Uterus (tissue), 4 donors: ENCODE measurements around the gene ARHGEF25. TPM values are rescaled to one million over a fixed set of nuclear protein-coding genes. Genes with fewer than 3 reads are reported as not detected.

ENCODE experiments used
- DNase-seq, 2 donors: peaks; one replicate each; pipeline ENCODE4 v3.0.0-alpha.2; 2019 to 2020
- H3K27ac ChIP-seq, 2 donors: fragments of 200-600 bp; sonication (generic); 1 replicate in 1 of 2; 2 replicates in 1 of 2; pipeline ENCODE4 v1.5.1; 2016 to 2018
- H3K27me3 ChIP-seq, 2 donors: fragments of 200-600 bp; sonication (generic); one replicate each; pipeline ENCODE4 v1.5.1; 2018 to 2019; ENCODE audit warnings: control low read depth in 1 of 2
- H3K36me3 ChIP-seq, 2 donors: fragments of 200-600 bp; sonication (generic); one replicate each; pipeline ENCODE4 v1.5.1; 2019; ENCODE audit warnings: control low read depth in 1 of 2
- H3K4me1 ChIP-seq, 2 donors: fragments of 200-600 bp; sonication (generic); one replicate each; pipeline ENCODE4 v1.5.1; 2018 to 2019; ENCODE audit warnings: control low read depth in 1 of 2
- H3K4me3 ChIP-seq, 2 donors: fragments of 200-600 bp; sonication (generic); 1 replicate in 1 of 2; 2 replicates in 1 of 2; pipeline ENCODE4 v1.5.1; 2018 to 2019; ENCODE audit warnings: mild to moderate bottlenecking in 1 of 2
- H3K9me3 ChIP-seq, 2 donors: fragments of 200-600 bp; sonication (generic); one replicate each; pipeline ENCODE4 v1.5.1; 2019; ENCODE audit warnings: control low read depth in 1 of 2
- CTCF ChIP-seq, 4 experiments: fragments of 200-600 bp in 2 of 4; fragments of 450-650 bp in 2 of 4; sonication (generic) in 2 of 4; IDR thresholded peaks; one replicate each; pipeline ENCODE4 v1.5.1; 2016 to 2019; ENCODE audit warnings: antibody characterized with exemption in 4 of 4, mild to moderate bottlenecking in 2 of 4, moderate library complexity in 1 of 4
- POLR2A ChIP-seq, 2 donors: fragments of 450-650 bp; IDR thresholded peaks; one replicate each; pipeline ENCODE4 v1.6.1; 2016; ENCODE audit warnings: antibody characterized with exemption in 2 of 2, mild to moderate bottlenecking in 1 of 2, moderate library complexity in 1 of 2
- intact Hi-C: fragments of 100-400 bp; cut with DNase I; formaldehyde crosslinking; loops from one replicate; pipeline ENCODE4 v1.15.1; 2023; ENCODE audit warnings: low total_unique reads
- total RNA-seq, 4 donors: library from RNA; depleted of rRNA in 3 of 4; stranded (reverse); fragments of >200 nt in 3 of 4; gene quantifications; one replicate each; pipeline versions ENCODE4 v1.1.0 to v1.2.4, GENCODE V29; 2014 to 2023
- donor health status: DM: yes; HTN: yes; CAD: no.

The ARHGEF25 gene
- total RNA-seq, 4 donors from 2014 or later, result 52.9 to 205 (median 85.6) TPM

GRCh38 chr12:57582440-57582839 lies 28.8 kb upstream of the ARHGEF25 start:
- H3K36me3 ChIP-seq, result no peaks in the 10 kb centered on the region
- no peak for DNase-seq
- TF ChIP-seq CTCF (IDR thresholded peaks at IDR 0.05), result no peak
- TF ChIP-seq POLR2A (IDR thresholded peaks at IDR 0.05), result no peak
- H3K4me1 ChIP-seq, result no peaks in the 10 kb centered on the region
- intact Hi-C loops, result loop anchor here (2.0 kb wide), 1 partner anchor 38 kb away; no protein-coding TSS in a partner anchor
- H3K27ac ChIP-seq, result no peak overlapping the region
- H3K27me3 ChIP-seq, result no peaks in the 10 kb centered on the region
- H3K9me3 ChIP-seq, result no peaks in the 10 kb centered on the region
- H3K4me3 ChIP-seq, result no peak overlapping the region

DNA sequence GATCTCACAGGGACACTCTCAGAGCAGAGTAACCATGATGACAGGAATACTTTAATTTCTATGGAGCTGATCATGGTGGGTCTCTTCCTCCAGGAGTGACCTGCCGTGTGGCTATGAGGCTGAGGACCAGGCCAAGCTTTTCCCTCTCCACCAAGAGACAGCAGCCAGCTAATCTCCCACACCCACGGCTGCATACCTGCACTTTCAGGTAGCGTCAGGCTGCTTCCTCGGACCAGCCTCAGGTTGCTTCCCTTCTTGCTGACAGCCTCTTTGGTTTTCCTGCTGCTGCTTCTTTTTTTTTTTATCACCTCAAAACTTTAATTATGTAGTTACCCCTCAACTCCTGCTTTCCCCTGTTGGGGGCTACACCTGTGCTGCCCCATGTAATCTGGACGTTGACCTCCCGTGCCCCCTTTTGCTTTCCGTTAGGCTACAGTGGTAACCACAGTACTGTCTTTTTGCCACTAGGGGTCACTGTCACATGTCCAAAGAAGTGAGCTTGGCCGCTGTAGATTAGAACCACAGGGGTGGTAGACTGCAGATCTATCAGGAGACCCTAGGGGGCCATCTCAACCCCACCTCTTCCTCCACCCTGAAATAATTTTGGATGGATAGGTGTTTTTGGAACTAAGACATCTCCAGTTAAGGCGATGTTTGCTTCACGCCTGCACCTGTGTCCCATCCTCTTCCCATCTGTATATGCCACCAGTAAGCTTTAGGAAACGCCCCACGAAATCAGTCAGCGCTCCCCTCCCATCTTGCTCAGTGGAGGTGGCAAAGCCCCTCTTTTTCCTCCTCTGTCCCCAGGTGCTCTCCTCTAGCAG lies 28.0 kb upstream of the ARHGEF25 start:
- Histone ChIP-seq H3K36me3 (no peaks in the 10 kb centered on the region), H3K27ac (no peak overlapping the region), H3K4me1 (no peaks in the 10 kb centered on the region), H3K4me3 (no peak overlapping the region), H3K9me3 (no peaks in the 10 kb centered on the region), H3K27me3 (no peaks in the 10 kb centered on the region)
- intact Hi-C loops, result loop anchor here (2.0 kb wide), 1 partner anchor 38 kb away; no protein-coding TSS in a partner anchor
- DNase-seq, result peak; percentile 58 to 81
- TF ChIP-seq POLR2A (IDR thresholded peaks at IDR 0.05) (no peak), CTCF (IDR thresholded peaks at IDR 0.05) (peak; percentile 83 to 97 (median 90))

DNA sequence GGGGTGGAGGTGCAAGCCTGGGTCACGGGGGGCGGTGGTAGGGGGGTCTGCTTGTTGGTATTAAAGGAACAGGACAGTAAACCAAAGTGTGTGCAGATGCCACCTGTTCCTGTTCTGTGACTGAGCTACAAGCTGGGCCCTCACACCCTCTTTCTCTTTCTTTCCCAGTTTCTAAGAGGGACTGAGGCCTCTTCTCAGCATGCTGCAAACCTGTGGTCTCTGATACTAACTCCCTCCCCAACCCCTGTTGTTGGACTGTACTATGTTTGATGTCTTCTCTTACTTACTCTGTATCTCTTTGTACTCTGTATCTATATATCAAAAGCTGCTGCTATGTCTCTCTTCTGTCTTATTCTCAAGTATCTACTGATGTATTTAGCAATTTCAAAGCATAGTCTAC lies 27.2 kb upstream of the ARHGEF25 start:
- Histone ChIP-seq H3K9me3 (no peaks in the 10 kb centered on the region), H3K27me3 (no peaks in the 10 kb centered on the region), H3K27ac (no peak overlapping the region), H3K36me3 (no peaks in the 10 kb centered on the region), H3K4me3 (no peak overlapping the region), H3K4me1 (no peaks in the 10 kb centered on the region)
- intact Hi-C loops, result no loop called here
- no peak for DNase-seq
- TF ChIP-seq POLR2A (IDR thresholded peaks at IDR 0.05) (no peak), CTCF (IDR thresholded peaks at IDR 0.05) (no peak)

DNA sequence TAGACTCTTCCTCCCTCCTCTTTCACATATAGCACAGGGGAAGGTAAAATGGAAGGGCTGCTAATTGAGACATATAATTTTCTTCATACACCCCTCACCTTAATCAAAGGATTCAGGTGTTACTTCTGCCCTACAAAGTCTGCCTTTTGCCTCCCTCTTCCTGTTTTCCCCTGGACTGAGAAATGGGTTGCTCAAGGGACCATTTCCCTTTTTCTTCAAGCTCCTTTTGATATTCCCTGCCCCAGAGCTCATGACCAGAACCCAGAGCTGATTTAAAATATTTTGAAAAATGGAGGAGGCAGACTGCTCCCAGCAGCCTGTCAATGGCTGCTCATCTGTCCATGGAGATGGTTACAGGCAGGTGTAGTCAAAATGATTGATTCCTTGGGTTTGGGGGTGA lies 26.5 kb upstream of the ARHGEF25 start:
- H3K9me3 ChIP-seq, result no peaks in the 10 kb centered on the region
- H3K4me1 ChIP-seq, result no peaks in the 10 kb centered on the region
- intact Hi-C loops, result no loop called here
- H3K27ac ChIP-seq, result no peak overlapping the region
- no peaks in the 10 kb centered on the region for H3K36me3 ChIP-seq
- no peak for DNase-seq
- H3K4me3 ChIP-seq, result no peak overlapping the region
- no peak for TF ChIP-seq CTCF (IDR thresholded peaks at IDR 0.05)
- H3K27me3 ChIP-seq, result no peaks in the 10 kb centered on the region

GRCh38 chr12:57585156-57585555 lies 26.1 kb upstream of the ARHGEF25 start:
- no peaks in the 10 kb centered on the region for H3K36me3 ChIP-seq
- H3K27me3 ChIP-seq, result no peaks in the 10 kb centered on the region
- DNase-seq, result no peak
- TF ChIP-seq POLR2A (IDR thresholded peaks at IDR 0.05) (no peak), CTCF (IDR thresholded peaks at IDR 0.05) (no peak)
- H3K27ac ChIP-seq, result no peak overlapping the region
- no peaks in the 10 kb centered on the region for H3K9me3 ChIP-seq
- intact Hi-C loops, result no loop called here
- H3K4me3 ChIP-seq, result no peak overlapping the region
- no peaks in the 10 kb centered on the region for H3K4me1 ChIP-seq
